Stomach (tissue), 4 donors: ENCODE data around the gene TAS2R3.

Experiments
- EP300 ChIP-seq: sonication (generic); formaldehyde crosslinking; IDR thresholded peaks from one replicate; pipeline ENCODE4 v1.6.1; 2017; ENCODE audit warnings: antibody characterized with exemption
- POLR2A ChIP-seq, 4 donors: fragments of 450-650 bp; IDR thresholded peaks; one replicate each; pipeline ENCODE4 v1.6.1; 2016; ENCODE audit warnings: antibody characterized with exemption in 4 of 4, control low read depth in 2 of 4, mild to moderate bottlenecking in 1 of 4, moderate library complexity in 1 of 4
- POLR2AphosphoS5 ChIP-seq, 3 donors: sonication (generic); formaldehyde crosslinking; IDR thresholded peaks; one replicate each; pipeline ENCODE4 v1.6.1; 2016; ENCODE audit warnings: antibody characterized with exemption in 3 of 3
- TF ChIP-seq, protein P1 (sequence below), 7 experiments: fragments of 450-650 bp in 4 of 7; fragments of 200-600 bp in 3 of 7; sonication (generic) in 3 of 7; IDR thresholded peaks; one replicate each; pipeline ENCODE4 v1.5.1; 2016 to 2019; ENCODE audit warnings: antibody characterized with exemption in 7 of 7, control low read depth in 2 of 7, mild to moderate bottlenecking in 1 of 7

DNA sequence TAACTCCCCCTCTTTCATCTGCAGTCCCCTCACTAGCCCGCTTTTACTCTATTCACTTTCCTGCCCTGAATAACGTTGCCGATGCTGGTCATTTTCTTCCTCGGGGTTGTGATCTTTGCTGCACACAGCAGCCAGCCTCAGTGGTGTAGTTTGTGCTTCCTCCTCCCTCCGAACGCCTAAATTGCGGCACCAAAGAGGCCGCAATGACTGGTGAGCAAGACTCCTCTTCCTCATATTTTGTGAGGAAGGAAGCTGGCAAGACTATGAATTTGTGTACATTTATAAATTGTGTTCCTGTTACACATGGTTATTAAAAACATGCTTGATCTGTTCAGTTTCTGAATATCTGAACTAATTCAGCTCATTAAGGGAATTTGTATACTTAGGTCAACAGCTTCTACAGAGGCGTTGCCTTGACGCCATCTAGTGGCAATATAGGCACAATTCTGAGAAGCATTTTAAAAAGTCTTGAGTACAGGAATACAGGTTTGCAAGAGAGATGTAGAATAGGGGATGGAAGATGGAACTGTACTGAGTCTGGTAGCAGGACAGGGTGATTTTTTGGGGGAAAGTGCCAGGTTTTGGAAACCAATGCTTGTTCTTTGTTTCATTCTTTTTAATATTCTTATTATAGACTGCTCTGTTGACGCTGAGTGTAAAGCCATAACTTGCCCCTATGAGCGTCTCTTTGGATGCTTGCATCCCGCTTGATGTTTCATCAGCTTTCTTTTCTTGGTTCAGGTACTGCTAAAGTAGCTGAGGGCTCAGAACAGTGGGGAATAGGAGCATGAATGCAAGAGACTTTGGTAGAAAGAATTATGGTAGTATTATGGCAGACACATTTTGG, 22.0 kb downstream of the TAS2R3 start:
- TF ChIP-seq EP300 (no peak), POLR2A (IDR thresholded peaks at IDR 0.05) (no peak), POLR2AphosphoS5 (IDR thresholded peaks at IDR 0.05) (no peak)
- TF ChIP-seq, protein P1, sequence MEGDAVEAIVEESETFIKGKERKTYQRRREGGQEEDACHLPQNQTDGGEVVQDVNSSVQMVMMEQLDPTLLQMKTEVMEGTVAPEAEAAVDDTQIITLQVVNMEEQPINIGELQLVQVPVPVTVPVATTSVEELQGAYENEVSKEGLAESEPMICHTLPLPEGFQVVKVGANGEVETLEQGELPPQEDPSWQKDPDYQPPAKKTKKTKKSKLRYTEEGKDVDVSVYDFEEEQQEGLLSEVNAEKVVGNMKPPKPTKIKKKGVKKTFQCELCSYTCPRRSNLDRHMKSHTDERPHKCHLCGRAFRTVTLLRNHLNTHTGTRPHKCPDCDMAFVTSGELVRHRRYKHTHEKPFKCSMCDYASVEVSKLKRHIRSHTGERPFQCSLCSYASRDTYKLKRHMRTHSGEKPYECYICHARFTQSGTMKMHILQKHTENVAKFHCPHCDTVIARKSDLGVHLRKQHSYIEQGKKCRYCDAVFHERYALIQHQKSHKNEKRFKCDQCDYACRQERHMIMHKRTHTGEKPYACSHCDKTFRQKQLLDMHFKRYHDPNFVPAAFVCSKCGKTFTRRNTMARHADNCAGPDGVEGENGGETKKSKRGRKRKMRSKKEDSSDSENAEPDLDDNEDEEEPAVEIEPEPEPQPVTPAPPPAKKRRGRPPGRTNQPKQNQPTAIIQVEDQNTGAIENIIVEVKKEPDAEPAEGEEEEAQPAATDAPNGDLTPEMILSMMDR (IDR thresholded peaks at IDR 0.05), result peak in 5 of 7 experiments; percentile 33 to 59 (median 48)
